T1000 (cell line): ENCODE results near the gene POR.
"Not testable (repeated sequence)": the region's sequence is repeated elsewhere in the genome, so short reads cannot be mapped to it uniquely, and the experiment has no call there.

Source experiments
- DNase-seq: peaks from one replicate; lab custom pipeline; 2025; ENCODE audit warnings: mixed read lengths; lab: John Stamatoyannopoulos, UW

The POR gene

GRCh38 chr7:76029682-76030081, 114.7 kb downstream of the POR start:
- DNase-seq, result not testable (repeated sequence)

- DNase-seq, result no peak
These were observed 117.0 kb downstream of the POR start for GRCh38 chr7:76031964-76032363.
